Fibroblast of lung (primary cell): ENCODE results near the gene CCT8. TPM values are rescaled to one million over a fixed set of nuclear protein-coding genes. Genes with fewer than 3 reads are reported as not detected.

Experiments
- DNase-seq, 2 donors: peaks; one replicate each; pipeline versions ENCODE4 v3.0.0 to v3.0.0-alpha.2; 2010; ENCODE audit warnings: low read depth in 2 of 2
- H2AFZ ChIP-seq: 2 replicates; pipeline ENCODE4 v1.5.1; 2012; ENCODE audit warnings: low read length, control low read depth, inconsistent platforms
- H3K27ac ChIP-seq: 2 replicates; pipeline ENCODE4 v1.5.1; 2011; ENCODE audit warnings: low read length, control low read depth; ENCODE audit not compliant: insufficient read depth
- H3K27me3 ChIP-seq: 2 replicates; pipeline ENCODE4 v1.5.1; 2011; ENCODE audit warnings: mild to moderate bottlenecking, low read length; ENCODE audit not compliant: control insufficient read depth, insufficient read depth
- H3K36me3 ChIP-seq: 2 replicates; pipeline ENCODE4 v1.5.1; 2011; ENCODE audit warnings: low read length; ENCODE audit not compliant: control insufficient read depth, insufficient read depth
- H3K4me1 ChIP-seq: 2 replicates; pipeline ENCODE4 v1.5.1; 2011; ENCODE audit warnings: low read length; ENCODE audit not compliant: control insufficient read depth, insufficient read depth; ENCODE audit errors: extremely low read depth
- H3K4me2 ChIP-seq: 2 replicates; pipeline ENCODE4 v1.5.1; 2011; ENCODE audit warnings: low read length, control low read depth; ENCODE audit not compliant: insufficient read depth; ENCODE audit errors: extremely low read depth
- H3K4me3 ChIP-seq, 4 experiments: fragments of 200-600 bp in 1 of 4; sonication (generic) in 1 of 4; replicated peaks in 1 of 4; 2 replicates each; pipeline ENCODE4 v1.5.1; 2011 to 2016; ENCODE audit warnings: low read length in 4 of 4, low read depth in 3 of 4, mild to moderate bottlenecking in 3 of 4, control low read depth in 2 of 4, inconsistent platforms in 1 of 4, mixed read lengths in 1 of 4; ENCODE audit not compliant: insufficient read depth in 1 of 4; ENCODE audit errors: control extremely low read depth in 1 of 4
- H3K79me2 ChIP-seq: 2 replicates; pipeline ENCODE4 v1.5.1; 2012; ENCODE audit warnings: mild to moderate bottlenecking, low read length, inconsistent platforms; ENCODE audit not compliant: control insufficient read depth, insufficient read depth
- H3K9ac ChIP-seq: 2 replicates; pipeline ENCODE4 v1.5.1; 2011; ENCODE audit warnings: mild to moderate bottlenecking, low read length, control low read depth; ENCODE audit not compliant: insufficient read depth
- H3K9me3 ChIP-seq: 2 replicates; pipeline ENCODE4 v1.5.1; 2012; ENCODE audit warnings: low read depth, low read length; ENCODE audit not compliant: control insufficient read depth, insufficient read depth
- H4K20me1 ChIP-seq: 2 replicates; pipeline ENCODE4 v1.5.1; 2011; ENCODE audit warnings: low read length; ENCODE audit not compliant: control insufficient read depth, insufficient read depth; ENCODE audit errors: extremely low read depth
- CTCF ChIP-seq, 2 donors: IDR thresholded peaks in 1 of 2; conservative IDR thresholded peaks in 1 of 2; 1 replicate in 1 of 2; 2 replicates in 1 of 2; pipeline ENCODE4 v1.5.1; 2011 to 2012; ENCODE audit warnings: low read length in 2 of 2, control low read depth in 1 of 2, inconsistent platforms in 1 of 2, low read depth in 1 of 2, mild to moderate bottlenecking in 1 of 2
- EZH2 ChIP-seq: IDR thresholded peaks from 2 replicates; pipeline ENCODE4 v1.5.1; 2012; ENCODE audit warnings: low read length, control low read depth, mild to moderate bottlenecking; ENCODE audit errors: missing control alignments
- polyA plus RNA-seq, 2 donors: library from polyadenylated mRNA; depleted of rRNA in 1 of 2; stranded (reverse) in 1 of 2; unstranded in 1 of 2; fragments of >200 nt; gene quantifications; 2 replicates each; pipeline ENCODE4 v1.2.1, GENCODE V29; 2011 to 2012; ENCODE audit warnings: missing spikeins in 1 of 2
- total RNA-seq: library from RNA; depleted of rRNA; stranded (reverse); fragments of >200 nt; gene quantifications from 2 replicates; pipeline ENCODE4 v1.2.1, GENCODE V29; 2014

The CCT8 gene
- total and polyA plus RNA-seq, 2 donors (not counting 1 experiment from before 2014, with no cell fraction given) = 207 to 209 TPM

GRCh38 chr21:29052224-29052623 is 21.2 kb downstream of the CCT8 start:
- H3K4me2 ChIP-seq = no peak overlapping the region
- H4K20me1 ChIP-seq = no peaks in the 10 kb centered on the region
- H3K79me2 ChIP-seq = no peaks in the 10 kb centered on the region
- H3K4me1 ChIP-seq = no peaks in the 10 kb centered on the region
- peaks cover 14% of the 10 kb centered on the region for H3K36me3 ChIP-seq
- H3K27me3 ChIP-seq = no peaks in the 10 kb centered on the region
- no peak overlapping the region for H3K4me3 ChIP-seq
- TF ChIP-seq EZH2 = no peak
- TF ChIP-seq CTCF (conservative IDR thresholded peaks at IDR 0.05 in 1 of 2, IDR thresholded peaks at IDR 0.05 in 1 of 2; ENCODE audit: low read depth in 1 of 2, low read length in 2 of 2) = no peak
- no peaks in the 10 kb centered on the region for H3K9me3 ChIP-seq
- no peak for DNase-seq
- no peak overlapping the region for H3K9ac ChIP-seq
- H3K27ac ChIP-seq = no peak overlapping the region
- no peak overlapping the region for H2AFZ ChIP-seq

- Histone ChIP-seq H3K36me3 (peaks cover 17% of the 10 kb centered on the region), H2AFZ (no peak overlapping the region)
Observed at GRCh38 chr21:29034678-29035077, 38.8 kb downstream of the CCT8 start.

GRCh38 chr21:29033871-29034270 is 39.6 kb downstream of the CCT8 start:
- H3K36me3 ChIP-seq = peaks cover 17% of the 10 kb centered on the region
- no peak overlapping the region for H3K27ac ChIP-seq
- TF ChIP-seq CTCF (conservative IDR thresholded peaks at IDR 0.05 in 1 of 2, IDR thresholded peaks at IDR 0.05 in 1 of 2; ENCODE audit: low read depth in 1 of 2, low read length in 2 of 2) (no peak), EZH2 (no peak)
- no peak overlapping the region for H3K4me2 ChIP-seq
- no peak overlapping the region for H2AFZ ChIP-seq
- no peaks in the 10 kb centered on the region for H4K20me1 ChIP-seq
- H3K9ac ChIP-seq = no peak overlapping the region
- no peak overlapping the region for H3K4me3 ChIP-seq
- peaks cover under 1% of the 10 kb centered on the region for H3K79me2 ChIP-seq
- no peaks in the 10 kb centered on the region for H3K27me3 ChIP-seq
- no peak for DNase-seq
- no peaks in the 10 kb centered on the region for H3K9me3 ChIP-seq
- H3K4me1 ChIP-seq = no peaks in the 10 kb centered on the region

More at GRCh38 chr21:29034678-29035077, 38.8 kb downstream of the CCT8 start:
- no peaks in the 10 kb centered on the region for H4K20me1 ChIP-seq
- H3K4me1 ChIP-seq = no peaks in the 10 kb centered on the region
- DNase-seq = no peak
- no peaks in the 10 kb centered on the region for H3K27me3 ChIP-seq
- H3K4me2 ChIP-seq = no peak overlapping the region
- TF ChIP-seq CTCF (conservative IDR thresholded peaks at IDR 0.05 in 1 of 2, IDR thresholded peaks at IDR 0.05 in 1 of 2; ENCODE audit: low read depth in 1 of 2, low read length in 2 of 2) (no peak), EZH2 (no peak)
- no peak overlapping the region for H3K9ac ChIP-seq
- H3K4me3 ChIP-seq = no peak overlapping the region
- H3K9me3 ChIP-seq = no peaks in the 10 kb centered on the region
- H3K27ac ChIP-seq = no peak overlapping the region
- H3K79me2 ChIP-seq = no peaks in the 10 kb centered on the region
